ENCODE data around the gene ACSS1. TPM values are rescaled to one million over a fixed set of nuclear protein-coding genes. Genes with fewer than 3 reads are reported as not detected.
A peak's percentile ranks its signal among the peaks of the same experiment; 100 is the strongest.

Gene ACSS1
- total RNA-seq, 1 experiment from 2014 or later, result 1.5 TPM

DNA sequence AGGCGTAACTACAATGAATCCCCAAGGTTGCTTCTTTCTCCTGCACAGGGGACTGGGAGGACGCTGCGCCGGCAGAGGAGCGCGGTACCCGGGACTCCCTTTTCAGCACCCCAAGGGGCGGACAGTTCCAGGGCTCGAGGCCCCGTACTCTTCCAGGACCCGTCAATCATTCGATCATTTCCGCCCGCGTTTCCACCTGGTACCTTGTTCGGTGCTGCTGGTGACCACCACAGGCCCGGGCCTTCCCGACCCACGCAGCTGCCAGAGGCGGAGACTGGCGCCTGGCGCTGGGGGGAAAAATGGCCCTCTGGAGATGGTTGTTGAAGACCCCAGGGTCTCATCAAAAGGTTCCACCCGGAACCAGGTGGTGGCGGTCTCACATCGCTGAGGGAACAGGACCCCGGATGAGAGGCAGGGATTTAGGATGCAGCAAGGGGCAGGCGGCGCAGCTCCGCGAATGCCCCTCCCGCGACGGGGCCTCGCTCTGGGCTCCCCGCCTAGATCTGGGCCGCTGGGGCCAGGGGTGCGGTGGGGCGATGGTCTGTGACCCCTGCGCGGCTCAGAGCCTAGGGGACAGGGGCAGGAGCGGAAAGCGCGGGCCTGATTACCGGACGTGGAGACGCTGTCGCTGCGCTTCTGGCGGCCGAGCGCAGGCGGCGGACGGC, 23.3 kb upstream of the ACSS1 start (continued):
- TF ChIP-seq, protein P1, sequence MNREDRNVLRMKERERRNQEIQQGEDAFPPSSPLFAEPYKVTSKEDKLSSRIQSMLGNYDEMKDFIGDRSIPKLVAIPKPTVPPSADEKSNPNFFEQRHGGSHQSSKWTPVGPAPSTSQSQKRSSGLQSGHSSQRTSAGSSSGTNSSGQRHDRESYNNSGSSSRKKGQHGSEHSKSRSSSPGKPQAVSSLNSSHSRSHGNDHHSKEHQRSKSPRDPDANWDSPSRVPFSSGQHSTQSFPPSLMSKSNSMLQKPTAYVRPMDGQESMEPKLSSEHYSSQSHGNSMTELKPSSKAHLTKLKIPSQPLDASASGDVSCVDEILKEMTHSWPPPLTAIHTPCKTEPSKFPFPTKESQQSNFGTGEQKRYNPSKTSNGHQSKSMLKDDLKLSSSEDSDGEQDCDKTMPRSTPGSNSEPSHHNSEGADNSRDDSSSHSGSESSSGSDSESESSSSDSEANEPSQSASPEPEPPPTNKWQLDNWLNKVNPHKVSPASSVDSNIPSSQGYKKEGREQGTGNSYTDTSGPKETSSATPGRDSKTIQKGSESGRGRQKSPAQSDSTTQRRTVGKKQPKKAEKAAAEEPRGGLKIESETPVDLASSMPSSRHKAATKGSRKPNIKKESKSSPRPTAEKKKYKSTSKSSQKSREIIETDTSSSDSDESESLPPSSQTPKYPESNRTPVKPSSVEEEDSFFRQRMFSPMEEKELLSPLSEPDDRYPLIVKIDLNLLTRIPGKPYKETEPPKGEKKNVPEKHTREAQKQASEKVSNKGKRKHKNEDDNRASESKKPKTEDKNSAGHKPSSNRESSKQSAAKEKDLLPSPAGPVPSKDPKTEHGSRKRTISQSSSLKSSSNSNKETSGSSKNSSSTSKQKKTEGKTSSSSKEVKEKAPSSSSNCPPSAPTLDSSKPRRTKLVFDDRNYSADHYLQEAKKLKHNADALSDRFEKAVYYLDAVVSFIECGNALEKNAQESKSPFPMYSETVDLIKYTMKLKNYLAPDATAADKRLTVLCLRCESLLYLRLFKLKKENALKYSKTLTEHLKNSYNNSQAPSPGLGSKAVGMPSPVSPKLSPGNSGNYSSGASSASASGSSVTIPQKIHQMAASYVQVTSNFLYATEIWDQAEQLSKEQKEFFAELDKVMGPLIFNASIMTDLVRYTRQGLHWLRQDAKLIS (CRISPR knock-in tag; IDR thresholded peaks at IDR 0.05; ENCODE audit: borderline replicate concordance), result peak; percentile 61; the same call in 1 of the 2 replicates
- TF ChIP-seq, protein P2, sequence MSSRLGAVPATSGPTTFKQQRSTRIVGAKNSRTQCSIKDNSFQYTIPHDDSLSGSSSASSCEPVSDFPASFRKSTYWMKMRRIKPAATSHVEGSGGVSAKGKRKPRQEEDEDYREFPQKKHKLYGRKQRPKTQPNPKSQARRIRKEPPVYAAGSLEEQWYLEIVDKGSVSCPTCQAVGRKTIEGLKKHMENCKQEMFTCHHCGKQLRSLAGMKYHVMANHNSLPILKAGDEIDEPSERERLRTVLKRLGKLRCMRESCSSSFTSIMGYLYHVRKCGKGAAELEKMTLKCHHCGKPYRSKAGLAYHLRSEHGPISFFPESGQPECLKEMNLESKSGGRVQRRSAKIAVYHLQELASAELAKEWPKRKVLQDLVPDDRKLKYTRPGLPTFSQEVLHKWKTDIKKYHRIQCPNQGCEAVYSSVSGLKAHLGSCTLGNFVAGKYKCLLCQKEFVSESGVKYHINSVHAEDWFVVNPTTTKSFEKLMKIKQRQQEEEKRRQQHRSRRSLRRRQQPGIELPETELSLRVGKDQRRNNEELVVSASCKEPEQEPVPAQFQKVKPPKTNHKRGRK (CRISPR knock-in tag; IDR thresholded peaks at IDR 0.05; ENCODE audit: borderline replicate concordance), result no peak
- TF ChIP-seq CREM (CRISPR knock-in tag; IDR thresholded peaks at IDR 0.05), result no peak; the same call in 1 of the 2 replicates
- TF ChIP-seq, protein P3, sequence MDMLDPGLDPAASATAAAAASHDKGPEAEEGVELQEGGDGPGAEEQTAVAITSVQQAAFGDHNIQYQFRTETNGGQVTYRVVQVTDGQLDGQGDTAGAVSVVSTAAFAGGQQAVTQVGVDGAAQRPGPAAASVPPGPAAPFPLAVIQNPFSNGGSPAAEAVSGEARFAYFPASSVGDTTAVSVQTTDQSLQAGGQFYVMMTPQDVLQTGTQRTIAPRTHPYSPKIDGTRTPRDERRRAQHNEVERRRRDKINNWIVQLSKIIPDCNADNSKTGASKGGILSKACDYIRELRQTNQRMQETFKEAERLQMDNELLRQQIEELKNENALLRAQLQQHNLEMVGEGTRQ (CRISPR knock-in tag; IDR thresholded peaks at IDR 0.05), result no peak; the same call in 1 of the 2 replicates
- TF ChIP-seq ZNF138 (CRISPR knock-in tag; conservative IDR thresholded peaks at IDR 0.05), result no peak
- 0 out of 2 replicates have a peak, but pooled peaks have one; percentile 64 for TF ChIP-seq TEAD4 (CRISPR knock-in tag; IDR thresholded peaks at IDR 0.05)
- TF ChIP-seq RORB (CRISPR knock-in tag; IDR thresholded peaks at IDR 0.05), result no peak
- TF ChIP-seq ZNF121 (CRISPR knock-in tag; IDR thresholded peaks at IDR 0.05), result no peak
- TF ChIP-seq PRRX2 (CRISPR knock-in tag; IDR thresholded peaks at IDR 0.05), result no peak
- TF ChIP-seq GTF2I (CRISPR knock-in tag; conservative IDR thresholded peaks at IDR 0.05), result no peak
- peak; percentile 87 for TF ChIP-seq JUN (CRISPR knock-in tag; IDR thresholded peaks at IDR 0.05)
- TF ChIP-seq FOXP1 (CRISPR knock-in tag; IDR thresholded peaks at IDR 0.05; ENCODE audit: borderline replicate concordance), result peak; percentile 77
- no peak for TF ChIP-seq ZNF423 (CRISPR knock-in tag; IDR thresholded peaks at IDR 0.05)
- TF ChIP-seq JAZF1 (CRISPR knock-in tag; IDR thresholded peaks at IDR 0.05), result no peak
- TF ChIP-seq, protein P4, sequence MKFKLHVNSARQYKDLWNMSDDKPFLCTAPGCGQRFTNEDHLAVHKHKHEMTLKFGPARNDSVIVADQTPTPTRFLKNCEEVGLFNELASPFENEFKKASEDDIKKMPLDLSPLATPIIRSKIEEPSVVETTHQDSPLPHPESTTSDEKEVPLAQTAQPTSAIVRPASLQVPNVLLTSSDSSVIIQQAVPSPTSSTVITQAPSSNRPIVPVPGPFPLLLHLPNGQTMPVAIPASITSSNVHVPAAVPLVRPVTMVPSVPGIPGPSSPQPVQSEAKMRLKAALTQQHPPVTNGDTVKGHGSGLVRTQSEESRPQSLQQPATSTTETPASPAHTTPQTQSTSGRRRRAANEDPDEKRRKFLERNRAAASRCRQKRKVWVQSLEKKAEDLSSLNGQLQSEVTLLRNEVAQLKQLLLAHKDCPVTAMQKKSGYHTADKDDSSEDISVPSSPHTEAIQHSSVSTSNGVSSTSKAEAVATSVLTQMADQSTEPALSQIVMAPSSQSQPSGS (CRISPR knock-in tag; IDR thresholded peaks at IDR 0.05; ENCODE audit: borderline replicate concordance, low read depth), result no peak
- TF ChIP-seq, protein P5, sequence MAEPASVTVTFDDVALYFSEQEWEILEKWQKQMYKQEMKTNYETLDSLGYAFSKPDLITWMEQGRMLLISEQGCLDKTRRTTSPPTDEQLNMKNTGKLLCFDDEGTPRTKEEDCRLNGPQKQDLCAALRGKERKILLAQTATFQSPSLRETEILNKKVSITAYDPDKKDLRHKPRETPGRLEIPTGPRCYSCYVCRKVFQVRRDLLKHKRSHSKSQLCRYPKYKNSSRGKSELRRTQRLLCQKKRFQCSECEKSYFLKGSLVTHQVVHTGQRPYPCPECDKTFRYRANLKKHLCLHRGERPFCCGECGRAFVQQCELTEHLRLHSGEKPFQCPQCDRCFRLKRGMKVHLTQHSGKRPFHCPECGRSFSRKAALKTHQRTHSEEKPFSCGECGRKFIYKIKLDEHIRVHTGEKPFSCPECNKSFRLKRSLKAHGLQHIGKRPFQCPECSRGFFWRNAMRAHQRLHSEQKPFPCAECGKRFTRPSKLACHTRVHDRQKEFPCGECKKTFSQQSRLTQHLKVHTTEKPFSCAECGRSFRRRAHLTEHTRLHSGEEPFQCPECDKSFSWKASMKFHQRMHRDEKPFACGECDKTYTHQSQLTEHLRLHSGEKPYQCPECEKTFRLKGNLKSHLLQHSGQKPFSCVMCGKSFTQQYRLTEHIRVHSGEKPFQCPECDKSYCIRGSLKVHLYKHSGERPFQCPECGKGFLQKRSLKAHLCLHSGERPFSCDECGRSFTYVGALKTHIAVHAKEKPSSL (CRISPR knock-in tag; conservative IDR thresholded peaks at IDR 0.05), result no peak
- peak; percentile 43; the same call in 1 of the 2 replicates for TF ChIP-seq NR1H2 (CRISPR knock-in tag; IDR thresholded peaks at IDR 0.05)
- peak; percentile 77 for TF ChIP-seq TEAD1 (CRISPR knock-in tag; IDR thresholded peaks at IDR 0.05)
- no peak for TF ChIP-seq ZNF219 (CRISPR knock-in tag; IDR thresholded peaks at IDR 0.05; ENCODE audit: borderline replicate concordance)
- TF ChIP-seq ESRRA (CRISPR knock-in tag; IDR thresholded peaks at IDR 0.05; ENCODE audit: borderline replicate concordance), result peak; percentile 53; the same call in 1 of the 2 replicates
- TF ChIP-seq, protein P6, sequence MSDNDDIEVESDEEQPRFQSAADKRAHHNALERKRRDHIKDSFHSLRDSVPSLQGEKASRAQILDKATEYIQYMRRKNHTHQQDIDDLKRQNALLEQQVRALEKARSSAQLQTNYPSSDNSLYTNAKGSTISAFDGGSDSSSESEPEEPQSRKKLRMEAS (CRISPR knock-in tag; IDR thresholded peaks at IDR 0.05), result peak; percentile 66
- TF ChIP-seq TP53 (CRISPR knock-in tag; IDR thresholded peaks at IDR 0.05), result peak; percentile 39; the same call in 1 of the 2 replicates
- TF ChIP-seq SMAD4 (CRISPR knock-in tag; IDR thresholded peaks at IDR 0.05), result peak; percentile 39; the same call in 1 of the 2 replicates
- TF ChIP-seq RELA (CRISPR knock-in tag; IDR thresholded peaks at IDR 0.05; ENCODE audit: borderline replicate concordance), result no peak; the same call in 1 of the 2 replicates
- TF ChIP-seq, protein P7, sequence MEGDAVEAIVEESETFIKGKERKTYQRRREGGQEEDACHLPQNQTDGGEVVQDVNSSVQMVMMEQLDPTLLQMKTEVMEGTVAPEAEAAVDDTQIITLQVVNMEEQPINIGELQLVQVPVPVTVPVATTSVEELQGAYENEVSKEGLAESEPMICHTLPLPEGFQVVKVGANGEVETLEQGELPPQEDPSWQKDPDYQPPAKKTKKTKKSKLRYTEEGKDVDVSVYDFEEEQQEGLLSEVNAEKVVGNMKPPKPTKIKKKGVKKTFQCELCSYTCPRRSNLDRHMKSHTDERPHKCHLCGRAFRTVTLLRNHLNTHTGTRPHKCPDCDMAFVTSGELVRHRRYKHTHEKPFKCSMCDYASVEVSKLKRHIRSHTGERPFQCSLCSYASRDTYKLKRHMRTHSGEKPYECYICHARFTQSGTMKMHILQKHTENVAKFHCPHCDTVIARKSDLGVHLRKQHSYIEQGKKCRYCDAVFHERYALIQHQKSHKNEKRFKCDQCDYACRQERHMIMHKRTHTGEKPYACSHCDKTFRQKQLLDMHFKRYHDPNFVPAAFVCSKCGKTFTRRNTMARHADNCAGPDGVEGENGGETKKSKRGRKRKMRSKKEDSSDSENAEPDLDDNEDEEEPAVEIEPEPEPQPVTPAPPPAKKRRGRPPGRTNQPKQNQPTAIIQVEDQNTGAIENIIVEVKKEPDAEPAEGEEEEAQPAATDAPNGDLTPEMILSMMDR (IDR thresholded peaks at IDR 0.05), result no peak

All from WTC11 (cell line).